Psoas muscle (tissue), 8 donors: ENCODE data around the gene LATS2. TPM values are rescaled to one million over a fixed set of nuclear protein-coding genes. Genes with fewer than 3 reads are reported as not detected.

Experiments
- ATAC-seq, 4 donors: fragments of 200-7000 bp; cut with Tn5 transposase; one replicate each; pipeline ENCODE4 v1.9.1; 2020; ENCODE audit warnings: moderate library complexity in 3 of 4, mild to moderate bottlenecking in 2 of 4
- DNase-seq, 2 donors: peaks; one replicate each; pipeline ENCODE4 v3.0.0-alpha.2; 2020
- H3K27ac ChIP-seq: fragments of 200-600 bp; one replicate; pipeline ENCODE4 v1.8.0; 2022
- H3K27me3 ChIP-seq, 3 donors: fragments of 200-600 bp in 1 of 3; one replicate each; pipeline versions ENCODE4 v1.6.1 to v1.8.0; 2013 to 2022; ENCODE audit warnings: low read length in 2 of 3, mild to moderate bottlenecking in 2 of 3, moderate library complexity in 1 of 3; ENCODE audit not compliant: insufficient read depth in 3 of 3
- H3K36me3 ChIP-seq, 2 donors: fragments of 200-600 bp in 1 of 2; one replicate each; pipeline versions ENCODE4 v1.6.1 to v1.8.0; 2013 to 2022; ENCODE audit warnings: low read depth in 1 of 2, mild to moderate bottlenecking in 1 of 2, moderate library complexity in 1 of 2; ENCODE audit not compliant: insufficient read depth in 1 of 2
- H3K4me1 ChIP-seq: fragments of 200-600 bp; one replicate; pipeline ENCODE4 v1.8.0; 2022
- H3K4me3 ChIP-seq: fragments of 200-600 bp; one replicate; pipeline ENCODE4 v1.8.0; 2022; ENCODE audit warnings: mild to moderate bottlenecking
- H3K9me3 ChIP-seq: fragments of 200-600 bp; one replicate; pipeline ENCODE4 v1.8.0; 2022
- WGBS, 3 donors: extraction: QIAGEN DNeasy Blood & Tissue Kit; methylation state at CpG; one replicate each; pipeline versions ENCODE4 v1.1.6 to v1.1.7; 2013; 5-methylcytosine and 5-hydroxymethylcytosine counted together
- intact Hi-C, 2 donors: fragments of 100-400 bp; cut with DNase I; formaldehyde crosslinking; loops; one replicate each; pipeline versions ENCODE4 v1.11.0 to v1.14.2; 2022
- polyA plus RNA-seq, 3 donors: library from polyadenylated mRNA; stranded (reverse); fragments of 200-250 nt; gene quantifications; one replicate each; pipeline ENCODE4 v1.2.3, GENCODE V29; 2013
- total RNA-seq, 4 donors: library from RNA; stranded (reverse); fragmentation: NEBNext Ultra II Directional in 2 of 4; extraction: Animal tissue kit (Norgen Biotek cat#: 25700) in 2 of 4; gene quantifications; one replicate each; pipeline versions ENCODE4 v1.2.1 to v1.2.4, GENCODE V29; 2021 to 2023
- TF ChIP-seq, protein P1 (sequence below): fragments of 200-600 bp; IDR thresholded peaks from one replicate; pipeline ENCODE4 v1.8.0; 2022; ENCODE audit warnings: antibody characterized with exemption
- donor health status: healthy with polysubstance abuse.
- donor health status: DM: no; HTN: no; CAD: no; lungs with moderate emphysema.
- donor health status: Bipolar disorder and iron deficiency.
- donor health status: healthy.
- donor health status: DM: yes; HTN: yes; CAD: no.
- donor health status: DM: no; HTN: no; CAD: no.
- donor health status: DM: no; HTN: no; CAD: no.
- donor health status: DM: yes; HTN: yes; CAD: no.

LATS2 gene
- total and polyA plus RNA-seq, 7 donors: 6.0 to 27.4 (median 23.7) TPM

- Histone ChIP-seq H3K4me1 (peaks cover 35% of the 10 kb centered on the region), H3K9me3 (no peaks in the 10 kb centered on the region), H3K27ac (no peak overlapping the region), H3K4me3 (no peak overlapping the region), H3K27me3 (no peaks in the 10 kb centered on the region), H3K36me3 (peaks cover 5 to 44% of the 10 kb centered on the region in 2 donors)
- ATAC-seq (no peak), DNase-seq (no peak)
- TF ChIP-seq, protein P1, sequence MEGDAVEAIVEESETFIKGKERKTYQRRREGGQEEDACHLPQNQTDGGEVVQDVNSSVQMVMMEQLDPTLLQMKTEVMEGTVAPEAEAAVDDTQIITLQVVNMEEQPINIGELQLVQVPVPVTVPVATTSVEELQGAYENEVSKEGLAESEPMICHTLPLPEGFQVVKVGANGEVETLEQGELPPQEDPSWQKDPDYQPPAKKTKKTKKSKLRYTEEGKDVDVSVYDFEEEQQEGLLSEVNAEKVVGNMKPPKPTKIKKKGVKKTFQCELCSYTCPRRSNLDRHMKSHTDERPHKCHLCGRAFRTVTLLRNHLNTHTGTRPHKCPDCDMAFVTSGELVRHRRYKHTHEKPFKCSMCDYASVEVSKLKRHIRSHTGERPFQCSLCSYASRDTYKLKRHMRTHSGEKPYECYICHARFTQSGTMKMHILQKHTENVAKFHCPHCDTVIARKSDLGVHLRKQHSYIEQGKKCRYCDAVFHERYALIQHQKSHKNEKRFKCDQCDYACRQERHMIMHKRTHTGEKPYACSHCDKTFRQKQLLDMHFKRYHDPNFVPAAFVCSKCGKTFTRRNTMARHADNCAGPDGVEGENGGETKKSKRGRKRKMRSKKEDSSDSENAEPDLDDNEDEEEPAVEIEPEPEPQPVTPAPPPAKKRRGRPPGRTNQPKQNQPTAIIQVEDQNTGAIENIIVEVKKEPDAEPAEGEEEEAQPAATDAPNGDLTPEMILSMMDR: no peak
- intact Hi-C loops: loop anchor here in 1 of 2 donors (5.0 kb wide), 1 partner anchor 65 kb away; no protein-coding TSS in a partner anchor
- WGBS, 3 donors: 88 to 97% (median 89%) methylated on average over 16 to 17 of the region's 17 CpGs
These were observed 69.5 kb downstream of the LATS2 start for GRCh38 chr13:20991741-20992520.

- 92 to 93% (median 92%) methylated on average over 14 of the region's 14 CpGs for WGBS, 3 donors
- no peaks in the 10 kb centered on the region for H3K27me3 ChIP-seq
- H3K27ac ChIP-seq: no peak overlapping the region
- DNase-seq (peak in 1 of 2 donors; percentile 59), ATAC-seq (no peak)
- H3K9me3 ChIP-seq: no peaks in the 10 kb centered on the region
- intact Hi-C loops: loop anchor here in 1 of 2 donors (5.0 kb wide), 1 partner anchor 66 kb away; no protein-coding TSS in a partner anchor
- H3K4me3 ChIP-seq: no peak overlapping the region
- H3K4me1 ChIP-seq: peaks cover 32% of the 10 kb centered on the region
- TF ChIP-seq, protein P1: no peak
- H3K36me3 ChIP-seq: peaks cover 5 to 53% of the 10 kb centered on the region in 2 donors
These were observed 70.4 kb downstream of the LATS2 start for GRCh38 chr13:20990910-20991525.

DNA sequence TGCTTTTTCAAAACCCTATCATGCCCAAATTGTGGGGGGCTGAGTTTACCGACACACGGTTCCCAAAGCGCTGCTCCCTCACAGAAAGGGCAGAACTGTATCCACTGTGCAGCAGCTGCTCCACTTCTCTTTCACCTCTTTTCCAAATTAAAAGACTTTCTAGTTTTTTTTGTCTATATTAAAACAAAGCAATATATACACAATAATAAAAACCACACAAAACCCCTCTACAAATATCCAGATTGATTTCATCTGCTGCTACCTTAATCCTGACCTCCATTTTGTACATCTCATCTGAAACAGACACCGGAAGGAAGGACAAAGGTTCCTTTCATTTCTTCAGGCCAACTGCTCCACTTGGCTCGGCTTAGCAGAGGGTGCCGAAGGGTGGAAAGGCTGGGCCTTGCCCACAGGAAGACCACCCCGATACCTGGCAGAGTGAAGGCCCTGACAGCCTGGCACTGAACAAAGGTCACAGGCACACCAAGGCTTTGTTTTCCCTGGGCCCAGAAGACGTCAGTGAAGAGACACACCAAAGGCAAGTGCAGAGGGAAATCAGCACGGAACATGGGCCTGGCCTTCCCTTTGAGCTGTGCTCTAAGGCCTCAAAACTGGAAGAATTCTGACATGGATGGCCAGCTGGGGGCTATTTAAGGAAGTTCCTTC lies 71.6 kb downstream of the LATS2 start:
- H3K9me3 ChIP-seq: no peaks in the 10 kb centered on the region
- 53 to 71% (median 56%) methylated on average over 9 of the region's 9 CpGs for WGBS, 3 donors
- ATAC-seq: no peak
- intact Hi-C loops: loop anchor here in 1 of 2 donors (5.0 kb wide), 1 partner anchor 68 kb away; no protein-coding TSS in a partner anchor
- DNase-seq: no peak
- H3K4me3 ChIP-seq: no peak overlapping the region
- peaks cover 19% of the 10 kb centered on the region for H3K4me1 ChIP-seq
- peak overlapping the region; percentile 24 for H3K27ac ChIP-seq
- no peaks in the 10 kb centered on the region for H3K27me3 ChIP-seq
- TF ChIP-seq, protein P1: no peak
- peaks cover 5 to 64% of the 10 kb centered on the region in 2 donors for H3K36me3 ChIP-seq

DNA sequence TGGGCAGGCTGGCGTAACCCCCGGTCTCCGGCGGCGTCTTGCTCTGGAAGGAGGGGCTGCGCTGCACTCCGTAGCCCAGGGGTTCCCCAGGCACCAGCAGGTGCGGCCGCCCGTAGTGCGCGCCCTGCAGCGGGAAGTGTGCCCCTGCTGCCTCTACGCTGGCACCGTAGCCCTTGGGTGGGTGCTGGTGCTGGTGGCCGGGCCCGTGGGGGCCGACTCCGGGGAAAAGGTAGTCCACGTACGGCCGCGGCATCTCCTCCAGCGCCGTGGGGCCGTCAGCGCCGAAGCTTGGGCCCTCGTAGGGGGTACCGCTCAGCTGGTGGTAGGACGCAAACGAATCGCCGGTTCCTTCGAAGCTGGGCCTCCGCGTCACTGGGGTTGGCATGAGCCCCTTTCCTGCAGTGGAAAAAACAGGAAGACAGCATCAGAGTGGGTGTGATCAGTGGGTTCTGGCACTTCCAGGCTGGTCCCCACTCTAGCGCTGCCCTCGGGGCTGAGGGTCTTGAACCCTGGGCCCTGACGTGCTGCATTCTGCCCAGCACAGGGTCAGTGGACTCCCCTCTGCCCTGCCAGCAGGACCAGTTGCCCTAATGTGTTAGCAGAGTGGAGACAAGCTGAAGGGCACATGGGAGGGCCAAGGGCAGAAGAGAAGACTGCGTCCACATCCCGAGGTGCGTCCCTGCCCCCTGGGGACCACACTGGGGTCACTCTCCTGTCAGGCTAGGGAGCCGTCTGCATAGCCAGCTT lies 72.3 kb downstream of the LATS2 start:
- peaks cover 5 to 66% of the 10 kb centered on the region in 2 donors for H3K36me3 ChIP-seq
- peaks cover 12% of the 10 kb centered on the region for H3K4me1 ChIP-seq
- DNase-seq (no peak), ATAC-seq (peak in 1 of 4 donors; percentile 4)
- no peaks in the 10 kb centered on the region for H3K9me3 ChIP-seq
- TF ChIP-seq, protein P1: no peak
- intact Hi-C loops: no loop called here
- H3K4me3 ChIP-seq: no peak overlapping the region
- no peaks in the 10 kb centered on the region for H3K27me3 ChIP-seq
- WGBS, 3 donors: 93 to 96% (median 95%) methylated on average over 42 to 44 of the region's 44 CpGs
- peak overlapping the region; percentile 24 for H3K27ac ChIP-seq
